Measurements from ENCODE around the gene SLC25A25.
"Not testable (repeated sequence)": the region's sequence is repeated elsewhere in the genome, so short reads cannot be mapped to it uniquely, and the experiment has no call there.

The SLC25A25 gene

GRCh38 chr9:128061275-128061960 lies 6.6 kb upstream of the SLC25A25 start:
- H3K4me1 Mint-ChIP-seq: peaks cover 30% of the 10 kb centered on the region
- DNase-seq: no peak
- H3K27ac Mint-ChIP-seq: peak overlapping the region in 1 of 2 donors; percentile 90

GRCh38 chr9:128062279-128062678 lies 5.8 kb upstream of the SLC25A25 start:
- no peaks in the 10 kb centered on the region for H3K27me3 Mint-ChIP-seq
- H3K4me3 Mint-ChIP-seq: peak overlapping the region; percentile 66 to 75
- no peak for DNase-seq
- no peak for ATAC-seq
- peaks cover 30% of the 10 kb centered on the region for H3K4me1 Mint-ChIP-seq
- H3K27ac Mint-ChIP-seq: peak overlapping the region in 1 of 2 donors; percentile 4
- no peaks in the 10 kb centered on the region for H3K9me3 Mint-ChIP-seq

More at GRCh38 chr9:128061275-128061960, 6.6 kb upstream of the SLC25A25 start:
- ATAC-seq: peak; percentile 61
- Mint-ChIP-seq H3K9me3 (no peaks in the 10 kb centered on the region), H3K4me3 (peak overlapping the region; percentile 66 to 75), H3K27me3 (no peaks in the 10 kb centered on the region)

DNA sequence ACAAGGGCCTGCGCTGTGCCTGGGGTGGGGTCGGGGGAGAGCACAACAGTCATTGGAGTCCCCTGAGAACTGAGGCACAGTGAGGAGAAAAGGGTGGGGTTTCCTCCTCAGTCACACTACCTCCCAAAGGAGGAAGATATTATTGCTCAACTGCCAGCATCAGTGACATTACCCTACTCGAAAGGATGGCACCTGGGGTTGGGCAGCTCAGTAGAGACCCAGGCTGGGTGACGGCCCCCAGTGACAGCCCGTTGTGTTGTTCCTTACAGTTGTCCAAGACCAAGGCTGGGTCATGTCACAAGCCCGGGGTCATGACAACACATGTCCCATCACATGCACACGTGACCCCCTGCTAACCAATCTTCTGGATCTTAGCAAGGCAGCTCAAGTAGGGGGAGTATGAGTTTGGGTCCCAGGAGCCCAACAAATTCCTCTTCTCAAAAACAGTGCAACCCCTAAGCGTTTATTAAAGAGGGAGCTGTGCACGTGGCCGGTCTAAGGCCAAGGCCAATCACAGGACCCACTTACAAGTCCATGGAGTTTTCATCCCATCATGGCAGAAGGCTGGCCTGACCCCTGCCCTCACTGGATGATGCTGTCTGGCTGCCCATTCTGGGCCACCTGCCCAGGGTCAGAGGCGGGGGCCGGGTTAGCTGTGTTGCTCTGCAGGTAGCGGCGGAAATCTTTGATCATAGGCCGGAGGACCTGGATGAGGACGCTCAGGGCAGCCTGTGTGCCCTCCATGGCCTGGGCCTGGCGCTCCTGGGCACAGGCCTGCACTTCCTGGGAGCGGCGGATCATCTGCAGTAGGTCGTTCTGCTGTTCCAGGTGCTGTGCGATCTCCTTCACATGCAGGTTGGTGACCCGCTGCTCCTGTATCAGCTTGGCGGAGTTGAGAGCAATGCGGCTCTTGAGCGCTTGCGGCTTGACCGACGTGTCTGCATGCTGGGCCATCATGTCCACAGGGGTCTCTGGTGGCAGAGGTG lies 4.9 kb upstream of the SLC25A25 start:
- DNase-seq (no peak), ATAC-seq (no peak)
- H3K27ac Mint-ChIP-seq: peak overlapping the region in 1 of 2 donors; percentile 67

GRCh38 chr9:128065907-128066712 lies 1.9 kb upstream of the SLC25A25 start:
- Mint-ChIP-seq H3K27me3 (no peaks in the 10 kb centered on the region), H3K9me3 (no peaks in the 10 kb centered on the region), H3K4me3 (no peak overlapping the region), H3K27ac (peak overlapping the region in 1 of 2 donors; percentile 93), H3K4me1 (peaks cover 48% of the 10 kb centered on the region)
- DNase-seq: no peak
- no peak for ATAC-seq

More for the DNA sequence above, 4.9 kb upstream of the SLC25A25 start:
- Mint-ChIP-seq H3K9me3 (no peaks in the 10 kb centered on the region), H3K4me3 (no peak overlapping the region), H3K27me3 (no peaks in the 10 kb centered on the region), H3K4me1 (peaks cover 30% of the 10 kb centered on the region)

DNA sequence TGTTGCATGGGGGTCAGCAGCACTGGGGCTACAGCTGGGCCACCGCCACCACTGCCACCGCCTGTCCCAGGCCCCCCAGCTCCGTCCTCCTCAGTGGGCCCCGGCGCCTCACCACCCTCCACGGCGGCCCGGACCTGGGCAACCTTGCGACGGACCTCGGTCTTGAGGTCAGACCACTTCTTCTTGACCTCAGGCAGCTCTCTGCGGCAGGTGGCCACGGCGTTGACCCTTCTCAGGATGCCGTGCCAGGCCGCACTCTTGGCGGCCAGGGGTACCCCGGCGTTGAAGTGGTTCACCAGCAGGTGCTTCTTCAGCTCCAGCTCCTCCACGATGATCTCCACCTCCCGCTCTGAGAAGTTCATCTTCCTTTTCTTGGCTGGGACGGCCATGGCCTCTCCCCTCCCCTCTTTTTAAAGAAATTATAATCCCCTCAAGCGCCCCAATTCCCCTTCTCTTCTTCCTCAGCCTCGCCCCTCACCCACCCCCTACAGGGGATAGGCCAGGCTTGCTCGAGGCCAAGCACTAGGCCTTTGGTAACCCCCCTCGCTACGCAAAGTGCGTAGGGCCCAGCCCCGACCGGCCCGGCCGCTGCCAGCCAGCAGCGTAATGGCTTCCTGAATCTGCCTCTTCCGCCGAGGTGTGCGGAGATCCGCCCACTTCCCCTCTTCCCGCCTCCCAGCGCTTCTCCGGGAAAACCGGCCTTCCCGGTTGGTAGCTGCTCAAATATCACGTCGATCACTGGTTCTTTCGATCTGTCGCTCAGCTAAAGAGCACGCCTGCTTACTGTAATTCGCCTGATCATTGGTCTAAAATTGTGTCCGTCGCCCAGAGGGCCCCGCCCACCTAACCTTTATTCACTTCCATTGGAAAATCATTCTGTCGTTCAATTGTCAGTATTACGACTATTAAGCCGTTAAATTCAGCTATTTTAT lies 1.1 kb upstream of the SLC25A25 start, which contains the start of gene NAIF1:
NAIF1 (minus strand) TSS at position 608 of the 932 bp plus-strand sequence; CDS start at position 389, 219 bp downstream.
- DNase-seq (peak; percentile 97 to 99), ATAC-seq (peak; percentile 81)
- H3K27ac Mint-ChIP-seq: peak within 1 kb of the TSS in 1 of 2 donors; percentile 93
- peaks cover 48% of the 10 kb centered on the region for H3K4me1 Mint-ChIP-seq
- no peaks in the 10 kb centered on the region for H3K27me3 Mint-ChIP-seq
- peak within 1 kb of the TSS; percentile 90 to 94 for H3K4me3 Mint-ChIP-seq
- no peaks in the 10 kb centered on the region for H3K9me3 Mint-ChIP-seq

DNA sequence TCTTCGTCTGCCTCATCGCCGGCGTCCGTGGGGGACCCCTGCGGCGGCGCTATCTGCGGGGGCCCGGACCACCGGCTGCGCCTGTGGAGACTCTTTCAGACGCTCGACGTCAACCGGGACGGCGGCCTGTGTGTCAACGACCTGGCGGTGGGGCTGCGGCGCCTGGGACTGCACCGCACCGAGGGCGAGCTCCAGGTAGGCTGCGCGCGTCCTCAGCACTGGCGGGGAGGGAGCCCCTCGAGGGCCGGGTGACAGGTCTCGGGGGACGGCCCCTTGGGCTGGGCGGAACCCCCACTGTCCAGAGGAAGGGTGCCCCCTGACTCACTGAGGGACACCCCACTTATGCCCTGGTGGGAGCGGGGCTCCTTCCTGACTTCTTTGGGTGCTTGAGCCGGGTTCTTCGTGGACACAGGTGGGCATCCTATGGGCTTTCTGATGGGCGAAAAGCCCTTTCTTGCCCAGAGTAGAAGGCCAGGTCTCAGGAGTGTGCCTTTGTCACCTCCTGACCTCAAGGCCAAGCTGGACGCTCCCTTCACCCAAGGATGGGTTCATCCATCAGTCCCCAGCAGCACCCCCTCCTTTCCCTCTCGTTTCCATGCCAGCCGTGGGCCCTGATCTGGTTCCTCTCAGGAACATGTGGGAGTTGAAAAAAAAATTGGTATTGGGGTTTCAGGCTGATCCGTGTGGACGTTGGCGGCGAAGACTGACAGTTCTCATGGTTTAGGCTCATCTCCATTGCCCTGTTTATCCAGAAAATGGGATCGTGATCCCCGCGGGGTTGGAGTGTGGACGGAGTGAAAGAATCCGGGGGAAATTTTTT lies 564 bp downstream of the SLC25A25 start:
- Mint-ChIP-seq H3K4me1 (peaks cover 50% of the 10 kb centered on the region), H3K27me3 (no peaks in the 10 kb centered on the region), H3K9me3 (no peaks in the 10 kb centered on the region), H3K4me3 (peak overlapping the region; percentile 90 to 94), H3K27ac (peak overlapping the region; percentile 34 to 96)
- DNase-seq (peak in 1 of 2 donors; percentile 58), ATAC-seq (peak; percentile 25)

DNA sequence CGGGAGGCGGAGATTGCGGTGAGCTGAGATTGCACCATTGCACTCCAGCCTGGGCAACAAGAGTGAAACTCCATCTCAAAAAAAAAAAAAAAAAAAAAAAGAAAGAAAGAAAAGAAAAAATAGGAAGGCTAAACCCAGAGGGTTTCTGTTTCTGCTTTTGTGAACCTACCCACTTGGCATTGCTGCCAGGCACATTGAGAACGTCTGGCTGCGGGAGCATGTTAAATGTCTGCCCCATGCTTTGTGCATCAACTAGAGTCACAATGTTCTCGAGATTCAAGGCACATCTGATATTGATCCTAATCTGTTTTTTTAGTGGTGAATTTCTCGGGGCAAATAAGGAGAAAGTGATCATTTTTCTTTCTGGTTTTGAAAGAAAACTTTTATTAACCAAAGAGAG lies 2.8 kb downstream of the SLC25A25 start:
- ATAC-seq: no peak
- Mint-ChIP-seq H3K4me3 (peak overlapping the region; percentile 90 to 94), H3K9me3 (no peaks in the 10 kb centered on the region), H3K27me3 (no peaks in the 10 kb centered on the region), H3K27ac (peak overlapping the region; percentile 65 to 88), H3K4me1 (peaks cover 52% of the 10 kb centered on the region)
- DNase-seq: no peak

DNA sequence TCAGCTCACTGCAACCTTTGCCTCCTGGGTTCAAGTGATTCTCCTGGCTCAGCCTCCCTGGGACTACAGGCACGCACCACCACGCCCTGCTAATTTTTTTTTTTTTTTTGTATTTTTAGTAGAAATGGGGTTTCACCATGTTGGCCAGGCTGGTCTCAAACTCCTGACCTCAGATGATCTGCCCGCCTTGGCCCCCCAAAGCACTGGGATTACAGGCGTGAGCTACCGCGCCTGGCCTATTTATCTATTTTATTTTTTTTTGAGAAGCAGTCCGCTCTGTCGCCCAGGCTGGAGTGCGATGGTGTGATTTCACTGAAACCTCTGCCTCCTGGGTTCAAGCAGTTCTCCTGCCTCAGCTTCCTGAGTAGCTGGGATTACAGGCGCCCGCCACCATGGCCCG lies 3.4 kb downstream of the SLC25A25 start:
- ATAC-seq, H3K9me3 Mint-ChIP-seq, H3K27me3 Mint-ChIP-seq, DNase-seq: not testable (repeated sequence)
- H3K4me1 Mint-ChIP-seq: peaks cover 53% of the 10 kb centered on the region
- peak overlapping the region; percentile 59 to 95 for H3K27ac Mint-ChIP-seq
- H3K4me3 Mint-ChIP-seq: peak overlapping the region; percentile 71 to 82

DNA sequence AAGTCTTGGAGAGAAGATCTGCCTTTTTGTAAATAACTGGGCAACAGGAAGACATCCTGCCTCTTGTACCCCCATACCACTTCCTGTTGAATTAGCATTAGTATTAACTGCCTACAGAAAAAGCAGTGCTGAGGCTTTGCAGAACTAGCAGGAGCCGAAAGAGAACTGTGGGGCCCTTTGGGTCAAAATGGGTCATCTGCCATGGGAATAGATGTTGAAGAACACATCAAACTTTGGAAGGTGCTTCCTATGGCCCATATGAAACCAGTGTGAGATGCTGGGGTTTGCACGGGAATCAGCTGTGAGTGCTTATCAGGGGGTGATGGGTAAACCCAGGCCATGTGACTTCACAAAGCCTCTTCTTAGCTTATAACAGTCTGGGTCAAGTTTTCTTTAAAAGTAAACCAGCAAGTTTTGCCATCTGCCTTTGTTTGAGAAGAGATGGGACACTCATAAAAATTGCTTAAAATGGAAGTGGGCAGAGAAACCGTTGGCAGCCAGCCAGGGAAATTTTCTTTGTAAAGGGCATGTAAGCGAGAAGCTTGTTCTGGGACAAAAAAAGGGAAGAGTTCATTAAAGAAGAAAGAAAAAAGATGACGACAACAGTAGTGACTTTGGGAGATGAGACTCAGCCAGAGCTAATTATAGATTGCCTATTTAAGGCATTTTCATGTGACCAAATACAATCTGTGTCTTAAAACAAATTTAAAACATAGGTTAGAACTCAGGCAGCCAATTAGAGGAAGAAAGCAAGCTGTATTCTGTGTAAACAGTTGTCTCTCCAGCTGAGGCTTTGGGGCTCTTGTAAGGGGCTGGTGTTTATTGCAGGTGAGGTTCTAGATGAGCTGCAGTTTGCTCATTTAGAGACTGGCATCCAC lies 4.4 kb downstream of the SLC25A25 start:
- ATAC-seq (no peak), DNase-seq (peak in 1 of 2 donors; percentile 49)
- H3K27ac Mint-ChIP-seq: peak overlapping the region; percentile 65 to 95
- no peaks in the 10 kb centered on the region for H3K9me3 Mint-ChIP-seq
- H3K4me1 Mint-ChIP-seq: peaks cover 63% of the 10 kb centered on the region
- no peaks in the 10 kb centered on the region for H3K27me3 Mint-ChIP-seq
- peak overlapping the region; percentile 71 to 82 for H3K4me3 Mint-ChIP-seq

DNA sequence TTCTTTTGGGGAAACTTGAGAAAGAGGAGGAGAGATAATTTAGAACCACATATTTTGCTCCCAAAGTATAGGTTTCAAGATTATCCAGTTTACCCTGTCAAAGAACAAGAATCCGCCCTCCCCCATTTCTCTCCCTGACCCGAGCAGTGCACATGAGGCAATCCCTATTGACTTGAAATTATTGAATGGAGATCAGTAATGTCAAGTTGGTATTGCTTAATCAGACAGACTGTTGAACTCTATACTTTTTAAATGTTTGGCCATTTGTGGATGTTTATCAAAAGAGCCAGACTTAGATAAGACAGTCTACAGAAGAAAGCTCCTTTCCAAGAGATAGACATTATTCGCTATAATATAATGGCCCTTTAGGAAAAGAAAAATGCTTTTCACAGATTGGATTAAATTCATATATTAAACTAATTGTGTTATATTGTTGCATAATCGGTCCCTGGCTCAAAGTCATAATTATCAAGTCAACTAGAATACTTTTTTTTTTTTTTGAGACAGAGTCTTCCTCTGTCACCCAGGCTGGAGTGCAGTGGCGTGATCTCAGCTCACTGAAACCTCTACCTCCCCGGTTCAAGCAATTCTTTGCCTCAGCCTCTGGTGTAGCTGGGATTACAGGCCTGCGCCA lies 5.3 kb downstream of the SLC25A25 start:
- Mint-ChIP-seq H3K9me3 (no peaks in the 10 kb centered on the region), H3K4me3 (peak overlapping the region in 1 of 2 donors; percentile 46), H3K27me3 (no peaks in the 10 kb centered on the region), H3K27ac (no peak overlapping the region), H3K4me1 (peaks cover 72% of the 10 kb centered on the region)
- no peak for ATAC-seq
- DNase-seq: no peak

DNA sequence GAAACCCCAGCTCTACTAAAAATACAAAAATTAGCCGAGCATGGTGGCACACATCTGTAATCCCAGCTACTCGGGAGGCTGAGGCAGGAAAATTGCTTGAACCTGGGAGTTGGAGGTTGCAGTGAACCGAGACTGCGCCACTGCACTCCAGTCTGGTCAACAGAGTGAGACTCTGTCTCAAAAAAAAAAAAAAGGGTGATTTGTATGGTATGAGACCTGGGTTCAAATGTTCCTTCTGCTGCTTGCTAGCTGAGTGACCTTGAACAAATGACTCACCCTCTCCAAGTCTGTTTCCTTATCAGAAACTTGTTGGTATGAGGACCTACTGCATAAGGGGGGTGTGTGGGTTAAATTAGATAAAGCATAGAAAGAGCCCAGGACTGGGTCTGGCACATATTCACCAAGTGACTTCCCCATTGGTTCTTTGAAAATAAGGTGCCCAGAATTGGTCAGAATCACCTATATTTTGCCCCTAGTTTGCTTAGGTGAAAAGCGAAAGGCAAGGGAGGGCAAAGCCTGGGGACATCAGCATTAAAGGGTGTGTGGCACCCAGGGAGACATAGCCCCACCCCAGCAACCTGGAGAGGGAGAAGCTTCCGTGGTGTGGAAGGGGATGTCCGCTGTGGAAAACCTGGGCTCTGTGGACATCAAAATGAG lies 9.9 kb downstream of the SLC25A25 start:
- H3K27ac Mint-ChIP-seq: peak overlapping the region in 1 of 2 donors; percentile 89
- peaks cover 67% of the 10 kb centered on the region for H3K4me1 Mint-ChIP-seq
- ATAC-seq: peak; percentile 28
- H3K27me3 Mint-ChIP-seq: no peaks in the 10 kb centered on the region
- H3K4me3 Mint-ChIP-seq: peak overlapping the region in 1 of 2 donors; percentile 57
- DNase-seq: no peak
- H3K9me3 Mint-ChIP-seq: no peaks in the 10 kb centered on the region

All from stimulated activated naive CD8-positive, alpha-beta T cell treated with anti-CD3 and anti-CD28 coated beads, Interleukin-15, amount 100 ng/mL, for 72 hours (primary cell).